Stomach smooth muscle (tissue), 2 donors: ENCODE data around the gene CYP11A1.

Experiments used
- H3K27ac ChIP-seq: one replicate; pipeline ENCODE4 v1.7.0; 2013; ENCODE audit warnings: mild to moderate bottlenecking, low read length, inconsistent platforms
- H3K27me3 ChIP-seq, 2 donors: one replicate each; pipeline ENCODE4 v1.7.0; 2013; ENCODE audit warnings: low read length in 2 of 2; ENCODE audit not compliant: insufficient read depth in 2 of 2, control insufficient read depth in 1 of 2
- H3K36me3 ChIP-seq, 2 donors: one replicate each; pipeline ENCODE4 v1.7.0; 2013; ENCODE audit warnings: low read length in 2 of 2; ENCODE audit not compliant: control insufficient read depth in 2 of 2, insufficient read depth in 2 of 2
- H3K4me1 ChIP-seq: one replicate; pipeline ENCODE4 v1.7.0; 2013; ENCODE audit warnings: low read length; ENCODE audit not compliant: control insufficient read depth, insufficient read depth
- H3K4me3 ChIP-seq, 2 donors: one replicate each; pipeline ENCODE4 v1.7.0; 2013; ENCODE audit warnings: low read length in 2 of 2
- H3K9ac ChIP-seq, 2 donors: one replicate each; pipeline ENCODE4 v1.7.0; 2013; ENCODE audit warnings: low read length in 2 of 2, mild to moderate bottlenecking in 1 of 2
- H3K9me3 ChIP-seq, 2 donors: one replicate each; pipeline ENCODE4 v1.7.0; 2013; ENCODE audit warnings: low read length in 2 of 2; ENCODE audit not compliant: control insufficient read depth in 2 of 2
- donor health status: healthy.
- donor health status: Pancreatic carcinoma.

The CYP11A1 gene

GRCh38 chr15:74306781-74307217 lies 60.6 kb downstream of the CYP11A1 start:
- H3K9ac ChIP-seq: no peak overlapping the region
- H3K4me3 ChIP-seq: no peak overlapping the region
- H3K27me3 ChIP-seq: peaks cover 30 to 36% of the 10 kb centered on the region in 2 donors
- no peaks in the 10 kb centered on the region for H3K9me3 ChIP-seq
- no peaks in the 10 kb centered on the region for H3K36me3 ChIP-seq
- H3K4me1 ChIP-seq: no peaks in the 10 kb centered on the region
- H3K27ac ChIP-seq: no peak overlapping the region

- no peak overlapping the region for H3K9ac ChIP-seq
- peaks cover 30 to 38% of the 10 kb centered on the region in 2 donors for H3K27me3 ChIP-seq
- H3K4me1 ChIP-seq: no peaks in the 10 kb centered on the region
- no peaks in the 10 kb centered on the region for H3K36me3 ChIP-seq
- no peak overlapping the region for H3K4me3 ChIP-seq
- no peak overlapping the region for H3K27ac ChIP-seq
- no peaks in the 10 kb centered on the region for H3K9me3 ChIP-seq
These were observed 61.8 kb downstream of the CYP11A1 start for GRCh38 chr15:74305687-74306086.

- H3K9me3 ChIP-seq: no peaks in the 10 kb centered on the region
- H3K4me3 ChIP-seq: no peak overlapping the region
- H3K9ac ChIP-seq: no peak overlapping the region
- H3K36me3 ChIP-seq: no peaks in the 10 kb centered on the region
- peaks cover 30 to 40% of the 10 kb centered on the region in 2 donors for H3K27me3 ChIP-seq
- no peaks in the 10 kb centered on the region for H3K4me1 ChIP-seq
- H3K27ac ChIP-seq: no peak overlapping the region
These were observed 63.0 kb downstream of the CYP11A1 start for GRCh38 chr15:74304431-74304830.

DNA sequence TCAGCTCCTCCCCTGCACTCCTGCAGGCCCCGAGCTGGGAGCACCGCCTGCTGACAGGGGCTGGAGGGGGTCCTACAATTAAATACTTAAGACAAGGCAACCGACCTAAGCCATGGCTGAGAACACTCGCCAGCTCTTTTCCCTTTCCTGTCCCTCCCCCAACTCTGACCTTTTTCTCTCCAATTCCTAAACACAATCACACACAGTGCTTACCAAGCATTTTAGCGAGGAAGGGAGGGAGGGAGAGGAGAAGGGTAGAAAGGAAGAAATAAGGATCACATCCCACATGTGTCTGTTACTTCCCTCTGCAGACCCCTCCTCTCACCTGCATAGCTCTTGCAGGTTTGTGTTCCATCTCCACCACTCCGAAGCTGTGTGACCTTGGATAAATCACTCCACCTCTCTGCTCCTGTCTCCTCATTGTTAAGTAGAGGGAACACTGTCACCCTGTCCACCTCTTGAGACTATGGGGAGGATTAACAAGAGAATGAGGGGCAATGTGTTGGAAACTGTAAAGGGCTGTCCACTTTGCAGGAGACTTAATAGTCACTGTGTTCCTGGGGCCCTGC lies 63.6 kb downstream of the CYP11A1 start:
- no peak overlapping the region for H3K4me3 ChIP-seq
- no peaks in the 10 kb centered on the region for H3K4me1 ChIP-seq
- no peak overlapping the region for H3K27ac ChIP-seq
- peaks cover 27 to 40% of the 10 kb centered on the region in 2 donors for H3K27me3 ChIP-seq
- H3K9ac ChIP-seq: no peak overlapping the region
- no peaks in the 10 kb centered on the region for H3K36me3 ChIP-seq
- no peaks in the 10 kb centered on the region for H3K9me3 ChIP-seq

- peaks cover 24 to 36% of the 10 kb centered on the region in 2 donors for H3K27me3 ChIP-seq
- H3K4me3 ChIP-seq: no peak overlapping the region
- H3K27ac ChIP-seq: no peak overlapping the region
- no peaks in the 10 kb centered on the region for H3K9me3 ChIP-seq
- H3K9ac ChIP-seq: no peak overlapping the region
- no peaks in the 10 kb centered on the region for H3K36me3 ChIP-seq
- H3K4me1 ChIP-seq: no peaks in the 10 kb centered on the region
These were observed 64.6 kb downstream of the CYP11A1 start for GRCh38 chr15:74302821-74303359.

DNA sequence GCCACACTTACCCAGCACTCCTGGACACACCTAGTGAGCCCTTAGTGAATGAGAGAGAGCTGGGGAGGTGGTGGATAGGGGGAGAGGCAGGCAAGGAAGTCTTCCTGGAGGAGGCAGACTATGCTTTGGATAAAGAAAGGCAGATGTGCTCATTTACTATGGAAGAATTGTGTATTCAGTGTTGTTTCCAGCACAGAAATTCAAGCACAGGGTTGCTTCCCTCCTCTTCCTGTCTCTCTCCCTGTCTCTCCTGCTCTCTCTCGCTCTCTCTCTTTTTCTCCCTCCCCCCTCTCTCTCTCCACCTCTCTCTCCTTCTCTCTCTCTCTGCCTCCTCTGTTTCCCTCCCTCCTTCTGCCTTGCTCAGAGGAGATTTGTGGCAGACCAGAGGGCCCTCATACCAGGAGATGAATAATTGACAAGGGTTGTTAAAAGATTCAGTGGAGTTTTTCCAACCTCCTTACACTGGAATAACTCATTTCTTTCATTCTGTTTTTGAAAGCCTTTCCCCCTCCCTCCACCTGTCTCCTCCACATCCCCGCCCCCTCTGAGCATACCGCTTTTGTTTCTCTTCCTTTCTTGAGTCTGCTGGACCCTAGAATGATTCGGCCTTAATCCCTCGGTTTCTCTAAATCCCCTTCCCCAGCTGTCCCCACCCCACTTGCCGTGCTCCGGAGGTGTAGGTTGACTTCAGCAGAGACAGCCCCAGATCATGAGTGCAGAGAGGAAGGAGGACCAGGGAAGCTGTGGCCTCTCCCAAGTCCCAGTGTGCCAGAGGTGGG lies 65.7 kb downstream of the CYP11A1 start:
- Histone ChIP-seq H3K9me3 (no peaks in the 10 kb centered on the region), H3K4me3 (no peak overlapping the region), H3K4me1 (no peaks in the 10 kb centered on the region), H3K9ac (no peak overlapping the region), H3K27me3 (peaks cover 21 to 29% of the 10 kb centered on the region in 2 donors), H3K36me3 (no peaks in the 10 kb centered on the region), H3K27ac (no peak overlapping the region)

GRCh38 chr15:74300057-74300795 lies 67.2 kb downstream of the CYP11A1 start:
- Histone ChIP-seq H3K9me3 (no peaks in the 10 kb centered on the region), H3K27ac (no peak overlapping the region), H3K9ac (no peak overlapping the region), H3K4me3 (no peak overlapping the region), H3K4me1 (no peaks in the 10 kb centered on the region), H3K27me3 (peaks cover 7 to 26% of the 10 kb centered on the region in 2 donors), H3K36me3 (no peaks in the 10 kb centered on the region)

DNA sequence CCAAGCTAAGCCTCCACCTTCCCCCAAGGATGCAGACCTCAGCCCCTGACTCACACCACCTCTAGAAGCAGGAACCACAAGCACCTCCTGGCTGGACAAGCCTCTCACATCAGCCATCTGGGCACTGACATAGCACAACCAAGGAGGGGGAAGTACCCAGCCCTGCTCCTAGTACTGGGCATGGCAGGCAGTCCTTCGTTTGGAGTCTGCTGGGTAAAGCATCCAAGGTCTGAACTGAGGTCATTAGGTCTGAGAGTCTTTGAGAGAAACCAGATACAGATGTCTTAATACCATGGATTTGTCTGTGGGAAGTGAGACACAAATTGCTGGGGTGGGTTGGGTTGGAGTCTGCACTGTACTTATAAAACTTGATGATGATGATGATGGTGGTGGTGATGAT lies 69.6 kb downstream of the CYP11A1 start:
- Histone ChIP-seq H3K27ac (no peak overlapping the region), H3K27me3 (peaks cover 0 to 18% of the 10 kb centered on the region in 2 donors), H3K9ac (no peak overlapping the region), H3K4me3 (no peak overlapping the region), H3K4me1 (no peaks in the 10 kb centered on the region), H3K9me3 (no peaks in the 10 kb centered on the region), H3K36me3 (no peaks in the 10 kb centered on the region)

GRCh38 chr15:74295800-74296199 lies 71.6 kb downstream of the CYP11A1 start:
- Histone ChIP-seq H3K36me3 (no peaks in the 10 kb centered on the region), H3K9me3 (no peaks in the 10 kb centered on the region), H3K27me3 (peaks cover 0 to 11% of the 10 kb centered on the region in 2 donors), H3K4me3 (no peak overlapping the region), H3K27ac (no peak overlapping the region), H3K4me1 (no peaks in the 10 kb centered on the region), H3K9ac (no peak overlapping the region)

DNA sequence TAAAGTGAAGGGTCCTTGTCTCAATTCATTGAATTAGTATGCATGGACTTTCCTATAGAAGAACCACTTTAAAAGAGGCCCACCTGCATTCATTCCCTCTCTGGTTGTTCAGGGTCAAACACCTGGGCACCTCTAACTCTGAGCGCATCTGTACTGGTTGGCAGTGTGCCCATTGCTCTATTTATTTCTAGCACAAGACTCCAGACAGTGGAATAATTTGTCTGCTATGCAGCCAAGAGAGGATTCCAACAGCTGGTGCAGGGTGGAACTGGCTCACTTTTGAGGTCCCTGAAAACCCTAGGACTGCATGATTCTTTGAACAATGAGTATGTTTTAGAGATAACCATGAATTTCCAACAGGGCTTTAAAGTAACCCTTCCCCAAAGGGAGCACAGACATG lies 73.4 kb downstream of the CYP11A1 start:
- H3K4me3 ChIP-seq: no peak overlapping the region
- peaks cover 0 to 12% of the 10 kb centered on the region in 2 donors for H3K27me3 ChIP-seq
- H3K9ac ChIP-seq: no peak overlapping the region
- no peak overlapping the region for H3K27ac ChIP-seq
- H3K36me3 ChIP-seq: no peaks in the 10 kb centered on the region
- H3K9me3 ChIP-seq: no peaks in the 10 kb centered on the region
- no peaks in the 10 kb centered on the region for H3K4me1 ChIP-seq
